Motor neuron (in vitro differentiated cells): ENCODE measurements around the gene GAGE10. TPM values are rescaled to one million over a fixed set of nuclear protein-coding genes. Genes with fewer than 3 reads are reported as not detected.
"Not testable (repeated sequence)": the region's sequence is repeated elsewhere in the genome, so short reads cannot be mapped to it uniquely, and the experiment has no call there.

Experiments
- ATAC-seq, 8 experiments: fragments of 200-7000 bp; cut with Tn5 transposase; replicated peaks in 6 of 8; 2 replicates each; pipeline ENCODE4 v1.8.0; 2021; ENCODE audit warnings: mild to moderate bottlenecking in 8 of 8, moderate library complexity in 8 of 8
- H3K27ac ChIP-seq, 2 donors: fragments of 250-450 bp; sonication (Bioruptor Pico); 2 replicates each; pipeline ENCODE4 v1.9.0; 2021; ENCODE audit warnings: antibody characterized with exemption in 2 of 2, mild to moderate bottlenecking in 2 of 2, moderate library complexity in 1 of 2
- H3K4me1 ChIP-seq, 2 donors: fragments of 250-450 bp; sonication (Bioruptor Pico); replicated peaks in 1 of 2; 2 replicates each; pipeline ENCODE4 v1.6.1; 2021; ENCODE audit warnings: antibody characterized with exemption in 2 of 2, mild to moderate bottlenecking in 2 of 2, moderate library complexity in 1 of 2
- H3K4me3 ChIP-seq, 5 donors: fragments of 250-450 bp; sonication (Bioruptor Pico); 2 replicates each; pipeline ENCODE4 v1.9.0; 2021; ENCODE audit warnings: antibody characterized with exemption in 5 of 5, mild to moderate bottlenecking in 5 of 5, moderate library complexity in 4 of 5
- WGBS, 10 experiments: fragments of 450-650 bp; shearing (Covaris generic); methylation state at CpG; one replicate each; pipeline ENCODE4 v1.0.0; 2022; 5-methylcytosine and 5-hydroxymethylcytosine counted together
- in situ Hi-C, 9 experiments: fragments of 400-800 bp; cut with MboI; loops; one replicate each; pipeline ENCODE4 v1.15.0; 2021; ENCODE audit warnings: low sequenced_read_pairs in 9 of 9, low pct_unique_long_range_greater_than_20kb in 2 of 9; ENCODE audit not compliant: unreplicated experiment in 9 of 9
- total RNA-seq, 8 experiments: library from RNA; unstranded; fragments of 300-600 nt; gene quantifications; 2 replicates each; pipeline versions ENCODE4 v1.2.3 to v1.2.4, GENCODE V29; 2022

GAGE10 gene
- total RNA-seq, 8 experiments from 2014 or later: not detected

DNA sequence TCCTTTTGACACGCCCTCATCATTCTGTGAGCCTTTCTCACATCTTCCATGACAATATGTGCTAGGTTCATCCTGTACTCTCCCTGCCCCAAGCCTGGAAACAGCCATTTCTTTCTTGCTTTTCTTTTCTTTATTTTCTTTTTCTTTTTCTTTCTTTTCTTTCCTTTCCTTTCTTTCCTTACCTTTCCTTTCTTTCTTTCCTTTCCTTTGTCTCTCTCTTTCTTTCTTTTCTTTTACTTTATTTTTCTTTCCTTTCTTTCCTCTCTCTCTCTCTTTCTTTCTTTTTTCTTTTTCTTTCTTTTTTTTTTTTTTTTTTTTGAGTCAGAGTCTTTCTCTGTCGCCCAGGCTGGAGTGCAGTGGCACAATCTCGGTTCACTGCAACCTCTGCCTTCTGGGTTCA is 19.2 kb upstream of the GAGE10 start:
- no peaks in the 10 kb centered on the region for H3K4me1 ChIP-seq
- H3K27ac ChIP-seq: no peak overlapping the region
- no peak overlapping the region for H3K4me3 ChIP-seq
- ATAC-seq: no peak
- WGBS, 10 experiments: 47 to 100% (median 78%) methylated on average over 1 to 3 of the region's 3 CpGs; no CpG with 5 or more reads in 2 of the 10 experiments
- in situ Hi-C loops: no loop called here

- no peak for ATAC-seq
- in situ Hi-C loops: no loop called here
- Histone ChIP-seq H3K4me3 (no peak overlapping the region), H3K4me1 (no peaks in the 10 kb centered on the region), H3K27ac (no peak overlapping the region)
- 40% methylated on average over 1 of the region's 18 CpGs; no CpG with 5 or more reads in 9 of the 10 experiments for WGBS, 10 experiments
Measured at GRCh38 chrX:49286136-49286535, 17.3 kb upstream of the GAGE10 start.

DNA sequence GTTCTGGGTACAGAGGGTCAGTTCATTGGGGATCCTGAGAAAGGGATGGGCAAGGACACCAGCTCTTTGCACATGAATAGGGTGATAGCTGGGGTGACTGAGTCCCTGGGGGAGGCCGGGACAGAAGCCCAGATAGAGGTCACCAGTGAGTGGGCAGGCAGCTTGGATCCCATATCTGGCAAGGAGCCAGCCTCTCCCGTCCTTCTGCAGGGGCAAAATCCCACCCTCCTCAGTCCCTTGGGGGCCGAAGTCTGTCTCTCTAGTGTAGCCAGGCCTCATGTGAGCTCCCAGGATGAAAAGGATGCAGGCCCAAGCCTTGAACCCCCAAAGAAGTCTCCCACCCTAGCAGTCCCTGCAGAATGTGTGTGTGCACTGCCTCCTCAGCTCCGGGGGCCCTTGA is 16.9 kb upstream of the GAGE10 start:
- Histone ChIP-seq H3K4me3 (no peak overlapping the region), H3K4me1 (no peaks in the 10 kb centered on the region), H3K27ac (no peak overlapping the region)
- in situ Hi-C loops: no loop called here
- WGBS, 10 experiments: 40 to 100% (median 60%) methylated on average over 1 of the region's 4 CpGs; no CpG with 5 or more reads in 7 of the 10 experiments
- ATAC-seq: no peak

DNA sequence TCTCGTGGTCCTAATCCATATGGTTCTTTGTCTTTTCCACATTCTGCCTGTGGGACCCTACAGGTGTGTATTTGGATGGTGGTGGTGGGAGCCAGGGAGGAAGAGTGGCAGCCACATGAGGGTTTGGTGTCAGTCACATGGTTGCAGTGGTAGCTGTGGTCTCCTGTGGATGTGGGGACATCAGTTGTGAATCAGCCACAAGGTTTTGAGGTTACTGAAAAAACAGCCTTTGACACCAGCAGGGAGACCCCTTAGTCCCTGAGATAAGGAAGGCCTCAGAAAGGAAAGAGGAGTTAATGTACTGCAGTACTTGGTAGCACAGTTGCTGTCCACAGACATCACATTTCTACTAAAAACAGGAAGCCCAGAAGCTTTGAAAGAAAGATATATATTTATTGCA is 15.8 kb upstream of the GAGE10 start:
- 40% methylated on average over 1 of the region's 1 CpG; no CpG with 5 or more reads in 9 of the 10 experiments for WGBS, 10 experiments
- H3K4me1 ChIP-seq: no peaks in the 10 kb centered on the region
- no peak overlapping the region for H3K27ac ChIP-seq
- in situ Hi-C loops: no loop called here
- ATAC-seq: no peak
- no peak overlapping the region for H3K4me3 ChIP-seq

DNA sequence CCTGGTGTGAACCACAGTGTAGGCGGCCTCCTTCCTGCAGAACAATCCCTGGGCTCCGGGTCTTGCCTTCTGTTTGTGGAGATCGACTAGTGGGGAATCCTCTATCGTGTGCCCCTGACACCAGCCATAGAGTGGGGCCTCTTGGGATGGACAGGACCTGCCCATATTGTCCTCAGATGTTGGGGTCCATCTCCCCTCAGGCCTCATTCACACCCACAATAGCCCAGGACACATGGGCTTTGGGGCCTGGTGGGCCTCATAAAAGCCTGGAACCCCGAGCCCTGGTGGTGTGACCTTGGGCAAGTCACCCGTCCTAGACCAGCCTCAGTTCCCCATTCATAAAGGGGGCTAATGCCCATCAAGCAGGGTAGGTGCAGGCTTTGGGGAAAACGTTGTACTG is 13.2 kb upstream of the GAGE10 start:
- Histone ChIP-seq H3K4me3 (no peak overlapping the region), H3K4me1 (no peaks in the 10 kb centered on the region), H3K27ac (no peak overlapping the region)
- ATAC-seq: no peak
- in situ Hi-C loops: no loop called here
- WGBS, 10 experiments: 47 to 65% methylated on average over 2 to 7 of the region's 7 CpGs; no CpG with 5 or more reads in 8 of the 10 experiments

DNA sequence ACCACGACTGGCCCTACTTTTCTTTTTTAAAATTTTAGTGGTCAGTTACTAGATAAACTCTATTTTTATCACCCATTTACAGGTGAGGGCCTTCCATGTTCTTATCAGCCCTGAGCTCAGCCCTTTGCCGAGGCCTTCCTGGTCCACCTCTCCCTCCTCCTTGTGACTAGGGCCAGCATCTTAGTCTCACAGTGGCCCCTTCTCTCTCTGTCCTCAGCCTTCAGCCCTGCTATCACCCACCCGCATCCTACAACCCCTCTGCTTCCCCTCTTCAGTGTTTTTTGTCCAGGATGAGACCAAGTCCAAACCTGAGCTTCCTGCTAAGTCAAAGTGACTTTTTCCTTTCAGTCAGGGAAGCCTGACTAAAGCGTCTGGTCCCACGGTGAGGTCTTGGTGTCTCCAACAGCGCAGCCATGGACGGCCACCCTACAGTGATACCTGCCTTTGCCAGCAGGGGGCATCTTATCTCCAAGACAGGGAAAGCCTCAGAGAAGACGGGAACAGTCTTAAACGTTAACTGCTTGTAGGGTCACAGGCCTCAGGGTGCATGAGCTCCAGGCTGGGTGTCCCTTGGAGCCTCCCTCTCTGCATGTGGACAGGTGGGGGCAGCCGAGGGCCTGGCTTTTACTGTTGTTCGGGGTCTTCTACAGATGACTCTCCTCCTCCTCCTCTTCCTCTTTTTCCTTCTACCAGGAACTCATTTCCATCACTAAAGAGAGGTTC is 11.7 kb upstream of the GAGE10 start:
- in situ Hi-C loops: no loop called here
- H3K27ac ChIP-seq: no peak overlapping the region
- peak; percentile 28 to 88 (median 60) for ATAC-seq
- no peaks in the 10 kb centered on the region for H3K4me1 ChIP-seq
- H3K4me3 ChIP-seq: no peak overlapping the region
- WGBS, 10 experiments: 7 to 44% (median 31%) methylated on average over 2 to 6 of the region's 11 CpGs; no CpG with 5 or more reads in 7 of the 10 experiments

DNA sequence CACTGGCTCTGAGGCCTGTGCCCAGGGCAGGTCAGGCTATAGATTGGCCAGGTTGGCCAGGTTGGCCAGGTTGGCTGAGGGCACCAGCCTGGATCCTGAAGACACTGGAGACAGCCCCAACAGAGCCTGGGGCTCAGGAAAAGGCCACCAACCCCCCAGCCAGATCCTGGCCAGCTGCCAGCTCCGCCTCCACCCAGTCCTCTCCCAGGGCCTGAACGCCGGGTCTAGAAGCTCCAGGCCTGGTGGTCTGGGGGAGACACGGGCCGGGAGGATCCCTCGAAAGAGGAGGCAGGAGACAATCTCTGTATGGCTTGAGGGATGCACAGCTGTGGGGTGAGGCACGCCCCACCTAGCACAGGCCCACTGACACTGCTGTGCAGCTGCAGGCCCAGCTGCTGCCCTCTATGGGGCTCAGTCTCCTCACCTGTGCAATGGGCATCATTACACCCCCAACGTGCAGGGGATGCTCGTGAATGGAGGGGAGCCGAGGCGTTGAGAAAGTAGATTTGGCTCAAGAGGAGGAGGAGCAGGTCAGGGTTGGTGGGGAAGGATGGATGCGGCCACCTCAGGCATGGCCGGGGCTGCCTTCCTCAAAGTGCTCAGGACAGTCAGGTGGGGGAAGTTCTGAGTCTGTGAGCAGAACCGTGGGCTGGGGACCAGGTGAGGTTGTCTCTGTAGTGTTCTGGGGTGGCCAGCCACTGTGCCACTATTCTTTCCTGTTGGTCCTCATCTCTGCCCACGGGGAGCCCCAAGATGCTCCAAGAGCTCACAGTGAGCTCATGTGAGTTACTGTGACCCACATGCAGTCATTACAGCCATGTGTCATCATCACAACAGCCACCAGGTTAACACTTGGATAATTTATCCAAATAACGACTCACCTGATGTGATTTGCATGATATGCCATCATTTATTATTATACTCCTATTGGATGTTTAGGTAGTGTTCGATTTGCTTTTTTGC is 10.8 kb upstream of the GAGE10 start:
- no peak overlapping the region for H3K27ac ChIP-seq
- in situ Hi-C loops: no loop called here
- no peak overlapping the region for H3K4me3 ChIP-seq
- H3K4me1 ChIP-seq: no peaks in the 10 kb centered on the region
- no peak for ATAC-seq
- 0 to 100% (median 82%) methylated on average over 1 to 3 of the region's 17 CpGs; no CpG with 5 or more reads in 6 of the 10 experiments for WGBS, 10 experiments

DNA sequence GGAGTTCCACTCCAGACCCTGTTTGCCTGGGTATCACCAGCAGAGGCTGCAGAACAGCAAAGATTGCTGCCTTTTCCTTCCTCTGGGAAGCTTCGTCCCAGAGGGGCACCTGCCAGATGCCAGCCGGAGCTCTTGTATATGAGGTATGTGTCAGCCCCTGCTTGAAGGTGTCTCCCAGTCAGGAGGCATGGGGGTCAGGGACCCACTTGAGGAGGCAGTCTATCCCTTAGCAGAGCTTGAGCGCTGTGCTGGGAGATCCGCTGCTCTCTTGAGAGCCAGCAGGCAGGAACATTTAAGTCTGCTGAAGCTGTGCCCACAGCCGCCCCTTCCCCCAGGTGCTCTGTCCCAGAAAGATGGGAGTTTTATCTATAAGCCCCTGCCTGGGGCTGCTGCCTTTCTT is 4.2 kb upstream of the GAGE10 start:
- in situ Hi-C loops, H3K4me3 ChIP-seq, H3K27ac ChIP-seq, H3K4me1 ChIP-seq, ATAC-seq: not testable (repeated sequence)
- WGBS, 10 experiments: 70 to 100% methylated on average over 1 to 2 of the region's 5 CpGs; no CpG with 5 or more reads in 8 of the 10 experiments

GRCh38 chrX:49300703-49301102 is 2.7 kb upstream of the GAGE10 start:
- H3K4me3 ChIP-seq: no peak overlapping the region
- WGBS, 10 experiments: 0 to 33% methylated on average over 1 of the region's 1 CpG; no CpG with 5 or more reads in 8 of the 10 experiments
- ATAC-seq: no peak
- H3K27ac ChIP-seq: no peak overlapping the region
- no peaks in the 10 kb centered on the region for H3K4me1 ChIP-seq
- in situ Hi-C loops: no loop called here

GRCh38 chrX:49307775-49308174 is 4.3 kb downstream of the GAGE10 start:
- H3K4me3 ChIP-seq, ATAC-seq, H3K27ac ChIP-seq, H3K4me1 ChIP-seq, in situ Hi-C loops: not testable (repeated sequence)
- 35% methylated on average over 2 of the region's 2 CpGs; no CpG with 5 or more reads in 9 of the 10 experiments for WGBS, 10 experiments

DNA sequence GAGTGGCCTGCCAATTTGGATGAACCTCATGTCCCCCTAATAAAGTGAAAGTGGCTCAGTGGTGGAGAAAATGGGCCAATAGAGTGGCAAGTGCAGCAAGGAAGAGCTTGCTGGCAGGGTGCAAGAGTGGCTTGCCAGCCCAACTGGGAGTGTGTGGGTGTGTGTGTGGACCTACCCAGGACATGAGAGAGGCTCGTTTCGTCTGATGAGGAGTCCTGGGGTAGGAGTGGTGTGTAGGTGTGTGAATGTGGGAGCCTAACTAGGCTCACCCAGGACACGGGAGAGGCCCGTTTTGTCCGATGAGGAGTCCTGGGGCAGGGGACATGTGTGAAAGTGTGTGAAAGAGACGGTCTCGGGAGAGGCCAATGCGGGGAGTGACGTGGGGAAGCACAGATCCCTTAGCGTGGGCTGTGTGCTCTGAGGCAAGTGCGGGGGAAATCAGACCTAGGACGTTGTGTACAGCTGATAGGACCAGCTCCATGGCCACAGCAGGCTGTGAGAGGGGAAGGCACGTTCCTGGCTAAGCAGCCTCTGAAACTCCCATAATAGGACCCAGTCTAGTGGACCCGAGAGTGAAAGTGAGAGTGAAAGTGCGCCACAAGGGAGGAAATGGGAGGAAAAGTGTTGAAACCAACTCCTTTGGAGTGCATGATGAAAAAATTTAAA is 5.3 kb downstream of the GAGE10 start:
- H3K4me3 ChIP-seq: no peak overlapping the region
- no peak overlapping the region for H3K27ac ChIP-seq
- in situ Hi-C loops: no loop called here
- ATAC-seq: peak in 3 of 8 experiments; percentile 22 to 84 (median 82)
- WGBS, 10 experiments: 0 to 82% (median 43%) methylated on average over 2 to 7 of the region's 15 CpGs; no CpG with 5 or more reads in 6 of the 10 experiments
- H3K4me1 ChIP-seq: peaks cover 0 to 4% of the 10 kb centered on the region in 2 donors

- ATAC-seq: peak in 2 of 8 experiments; percentile 63 to 76
- no peak overlapping the region for H3K4me3 ChIP-seq
- no peak overlapping the region for H3K27ac ChIP-seq
- in situ Hi-C loops: no loop called here
- 0 to 24% methylated on average over 1 to 8 of the region's 8 CpGs; no CpG with 5 or more reads in 8 of the 10 experiments for whole genome bisulfite sequencing, 10 experiments
- peaks cover 0 to 4% of the 10 kb centered on the region in 2 donors for H3K4me1 ChIP-seq
Measured at GRCh38 chrX:49309401-49309981, 6.0 kb downstream of the GAGE10 start.
